OCI-LY7 (cell line): ENCODE data around the gene MAP3K19.

Source experiments
- CTCF ChIP-seq: fragments of 200-600 bp; sonication (generic); conservative IDR thresholded peaks from 2 replicates; pipeline ENCODE4 v1.5.1; 2014; ENCODE audit warnings: mild to moderate bottlenecking, antibody characterized with exemption, low read length, moderate library complexity, mixed read lengths
- EZH2phosphoT487 ChIP-seq: fragments of 200-600 bp; sonication (generic); IDR thresholded peaks from 2 replicates; pipeline ENCODE4 v1.6.1; 2018; ENCODE audit warnings: low read depth, borderline replicate concordance, mild to moderate bottlenecking, mixed run types, antibody characterized with exemption, low read length, moderate library complexity, mixed read lengths

- TF ChIP-seq CTCF = no peak
- no peak for TF ChIP-seq EZH2phosphoT487
These were observed 120.9 kb downstream of the MAP3K19 start for GRCh38 chr2:134926231-134926931.
